ENCODE results near the gene HEXB.

- TF ChIP-seq POLR2A (IDR thresholded peaks at IDR 0.05) (no peak), CTCF (IDR thresholded peaks at IDR 0.05) (no peak)
These were observed 25.9 kb upstream of the HEXB start for GRCh38 chr5:74659172-74659571.
